Activated CD8-positive, alpha-beta T cell treated with anti-CD3 and anti-CD28 coated beads for 36 hours (primary cell): ENCODE measurements around the gene UGT1A8. TPM values are rescaled to one million over a fixed set of nuclear protein-coding genes. Genes with fewer than 3 reads are reported as not detected.
"Not testable (repeated sequence)": the region's sequence is repeated elsewhere in the genome, so short reads cannot be mapped to it uniquely, and the experiment has no call there.

Experiments used
- ATAC-seq: fragments of 200-7000 bp; cut with Tn5 transposase; one replicate; pipeline ENCODE4 v1.10.0; 2021; ENCODE audit warnings: mild to moderate bottlenecking, moderate library complexity
- CTCF ChIA-PET: fragments of 350-600 bp; sonication (Branson Sonifier 250); formaldehyde crosslinking; loops from one replicate; lab custom pipeline; 2021; ENCODE audit warnings: antibody characterized with exemption; lab: Charles Lee
- POLR2A ChIA-PET: fragments of 350-600 bp; sonication (Branson Sonifier 250); formaldehyde crosslinking; loops from one replicate; lab custom pipeline; 2021; ENCODE audit warnings: antibody characterized with exemption; lab: Charles Lee
- DNase-seq: peaks from one replicate; pipeline ENCODE4 v3.0.0-alpha.2; 2020
- H3K27ac Mint-ChIP-seq: one replicate; pipeline ENCODE4 v1.8.0; 2021; ENCODE audit warnings: mild to moderate bottlenecking, mixed read lengths
- H3K27me3 Mint-ChIP-seq: one replicate; pipeline ENCODE4 v1.8.0; 2021; ENCODE audit warnings: mixed read lengths
- H3K36me3 Mint-ChIP-seq: one replicate; pipeline ENCODE4 v1.8.0; 2021; ENCODE audit warnings: low read depth, mixed read lengths
- H3K4me1 Mint-ChIP-seq: one replicate; pipeline ENCODE4 v1.8.0; 2021; ENCODE audit warnings: low read depth, mixed read lengths
- H3K4me3 Mint-ChIP-seq: one replicate; pipeline ENCODE4 v1.8.0; 2021; ENCODE audit warnings: mild to moderate bottlenecking, moderate library complexity, mixed read lengths
- H3K9me3 Mint-ChIP-seq: one replicate; pipeline ENCODE4 v1.8.0; 2021; ENCODE audit warnings: mixed read lengths
- intact Hi-C: fragments of 100-400 bp; cut with micrococcal nuclease; formaldehyde crosslinking; loops from one replicate; pipeline ENCODE4 v1.10.0; 2022
- total RNA-seq, 2 experiments: library from RNA; stranded (reverse); gene quantifications; one replicate each; pipeline ENCODE4 v1.2.3, GENCODE V29; 2021
- TF ChIP-seq, protein P1 (sequence below): fragments of 200-600 bp; IDR thresholded peaks from one replicate; pipeline ENCODE4 v1.8.0; 2022; ENCODE audit warnings: antibody characterized with exemption, mild to moderate bottlenecking

UGT1A8 gene
- total RNA-seq, 2 experiments from 2014 or later = not detected

DNA sequence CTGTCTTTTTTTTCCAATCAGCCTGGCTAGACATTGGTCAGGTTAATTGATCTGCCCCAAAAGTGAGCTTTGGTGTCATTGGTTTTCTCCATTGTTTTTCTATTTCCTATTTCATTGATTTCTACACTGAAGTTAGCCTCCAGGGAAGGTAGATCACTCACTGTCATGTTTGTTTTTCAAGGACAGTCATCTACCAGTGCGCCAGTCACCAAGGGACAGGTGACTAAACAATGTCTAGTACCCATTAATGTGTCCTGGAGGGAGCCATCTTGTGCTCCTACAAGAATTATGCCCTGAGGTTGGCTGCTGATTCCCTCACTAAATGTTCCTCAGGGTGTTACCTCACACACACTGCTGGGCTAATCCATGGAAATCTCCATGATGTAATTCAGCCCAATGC lies 33.2 kb upstream of the UGT1A8 start:
- intact Hi-C loops = no loop called here
- Mint-ChIP-seq H3K4me1 (no peaks in the 10 kb centered on the region), H3K9me3 (no peaks in the 10 kb centered on the region), H3K4me3 (no peak overlapping the region), H3K36me3 (no peaks in the 10 kb centered on the region), H3K27me3 (peaks cover 21% of the 10 kb centered on the region), H3K27ac (no peak overlapping the region)
- TF ChIP-seq, protein P1, sequence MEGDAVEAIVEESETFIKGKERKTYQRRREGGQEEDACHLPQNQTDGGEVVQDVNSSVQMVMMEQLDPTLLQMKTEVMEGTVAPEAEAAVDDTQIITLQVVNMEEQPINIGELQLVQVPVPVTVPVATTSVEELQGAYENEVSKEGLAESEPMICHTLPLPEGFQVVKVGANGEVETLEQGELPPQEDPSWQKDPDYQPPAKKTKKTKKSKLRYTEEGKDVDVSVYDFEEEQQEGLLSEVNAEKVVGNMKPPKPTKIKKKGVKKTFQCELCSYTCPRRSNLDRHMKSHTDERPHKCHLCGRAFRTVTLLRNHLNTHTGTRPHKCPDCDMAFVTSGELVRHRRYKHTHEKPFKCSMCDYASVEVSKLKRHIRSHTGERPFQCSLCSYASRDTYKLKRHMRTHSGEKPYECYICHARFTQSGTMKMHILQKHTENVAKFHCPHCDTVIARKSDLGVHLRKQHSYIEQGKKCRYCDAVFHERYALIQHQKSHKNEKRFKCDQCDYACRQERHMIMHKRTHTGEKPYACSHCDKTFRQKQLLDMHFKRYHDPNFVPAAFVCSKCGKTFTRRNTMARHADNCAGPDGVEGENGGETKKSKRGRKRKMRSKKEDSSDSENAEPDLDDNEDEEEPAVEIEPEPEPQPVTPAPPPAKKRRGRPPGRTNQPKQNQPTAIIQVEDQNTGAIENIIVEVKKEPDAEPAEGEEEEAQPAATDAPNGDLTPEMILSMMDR = no peak
- ATAC-seq = no peak
- ChIA-PET CTCF (no interaction called here), POLR2A (no interaction called here)
- no peak for DNase-seq

DNA sequence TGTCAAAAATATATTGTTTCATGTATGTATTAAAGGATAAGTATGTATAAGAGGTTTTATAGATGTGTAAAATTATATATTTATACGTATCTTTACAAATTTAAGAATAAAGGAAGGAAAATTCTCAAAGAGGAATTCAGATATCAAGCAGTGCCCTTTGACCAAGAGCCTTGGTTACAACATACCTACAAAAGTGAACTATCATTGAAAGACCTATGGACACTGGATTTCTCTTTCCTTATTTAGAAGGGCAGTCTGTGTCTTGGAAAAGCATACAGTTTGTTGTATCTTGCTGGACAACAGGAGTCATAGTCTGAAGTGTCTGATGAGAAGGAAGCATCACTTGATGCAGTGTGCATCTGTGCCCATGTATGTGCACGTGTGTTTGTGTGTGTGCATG lies 29.0 kb upstream of the UGT1A8 start:
- Mint-ChIP-seq H3K9me3 (no peaks in the 10 kb centered on the region), H3K27ac (no peak overlapping the region), H3K27me3 (peaks cover 28% of the 10 kb centered on the region), H3K4me3 (no peak overlapping the region), H3K36me3 (no peaks in the 10 kb centered on the region), H3K4me1 (no peaks in the 10 kb centered on the region)
- CTCF ChIA-PET = no interaction called here
- intact Hi-C loops = no loop called here
- POLR2A ChIA-PET = no interaction called here
- TF ChIP-seq, protein P1 = no peak
- ATAC-seq (no peak), DNase-seq (no peak)

DNA sequence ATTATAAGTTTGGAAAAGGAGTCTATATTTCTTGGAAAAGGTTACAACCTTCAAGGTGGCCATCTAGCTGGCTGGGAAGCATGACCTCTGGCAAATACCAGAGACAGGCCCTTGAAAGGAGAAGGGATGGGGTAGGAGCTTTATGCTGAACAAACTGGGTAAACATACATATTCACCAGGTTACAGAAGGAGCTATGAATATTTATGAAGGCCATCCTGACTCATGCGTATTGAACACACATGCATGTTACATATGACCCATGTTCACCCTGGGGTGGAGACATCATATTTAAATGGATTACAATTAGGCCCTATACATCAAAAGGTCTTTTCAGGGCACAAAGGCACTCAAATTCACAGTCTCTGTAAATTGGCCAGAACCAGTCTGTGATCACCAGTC lies 24.7 kb upstream of the UGT1A8 start:
- CTCF ChIA-PET, DNase-seq, ATAC-seq, H3K9me3 Mint-ChIP-seq, H3K27ac Mint-ChIP-seq, intact Hi-C loops, H3K4me3 Mint-ChIP-seq, H3K36me3 Mint-ChIP-seq, POLR2A ChIA-PET, H3K4me1 Mint-ChIP-seq: not testable (repeated sequence)
- peaks cover 14% of the 10 kb centered on the region for H3K27me3 Mint-ChIP-seq

DNA sequence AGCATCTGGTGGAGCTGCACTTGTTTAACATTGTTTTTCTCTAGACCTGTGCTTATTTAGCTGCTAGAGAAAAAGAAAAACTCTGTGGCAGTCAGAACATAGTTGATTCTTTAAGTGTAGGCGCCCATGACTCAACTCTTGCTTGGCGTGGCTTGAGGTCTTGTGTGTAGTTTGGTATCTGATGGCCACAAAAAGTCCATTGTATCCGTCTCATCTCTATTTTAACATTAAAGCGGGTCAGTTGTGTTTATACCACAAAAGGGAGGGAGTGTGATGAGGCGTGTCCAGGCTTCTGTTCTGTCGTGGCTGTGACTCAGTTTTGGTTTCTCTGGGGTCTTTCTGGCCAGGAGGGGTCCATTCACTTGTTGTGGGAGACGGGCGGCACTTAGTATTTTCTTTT lies 24.2 kb upstream of the UGT1A8 start:
- no peaks in the 10 kb centered on the region for H3K36me3 Mint-ChIP-seq
- ChIA-PET POLR2A (no interaction called here), CTCF (no interaction called here)
- peaks cover 13% of the 10 kb centered on the region for H3K27me3 Mint-ChIP-seq
- DNase-seq = no peak
- no peaks in the 10 kb centered on the region for H3K9me3 Mint-ChIP-seq
- no peak overlapping the region for H3K27ac Mint-ChIP-seq
- no peak for ATAC-seq
- no peak overlapping the region for H3K4me3 Mint-ChIP-seq
- no peaks in the 10 kb centered on the region for H3K4me1 Mint-ChIP-seq
- intact Hi-C loops = no loop called here
- TF ChIP-seq, protein P1 = no peak

DNA sequence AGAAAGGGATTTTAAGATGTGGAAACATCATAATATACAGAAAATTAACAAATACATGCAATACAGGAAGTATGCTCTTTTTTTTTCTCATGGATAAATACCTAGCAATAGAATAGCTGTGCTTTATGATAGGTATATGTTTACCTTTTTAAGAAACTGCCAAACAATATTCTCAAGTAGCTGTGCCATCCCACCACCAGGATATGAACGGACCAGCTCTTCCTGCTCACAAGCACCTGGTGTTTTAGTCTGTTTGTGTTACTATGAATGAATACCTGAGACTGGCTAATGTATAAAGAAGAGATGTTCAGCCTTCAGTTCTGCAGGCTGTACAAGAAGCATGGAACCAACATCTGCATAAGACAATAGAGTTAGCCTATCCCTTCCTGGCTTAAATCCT lies 19.9 kb upstream of the UGT1A8 start:
- TF ChIP-seq, protein P1 = no peak
- H3K27me3 Mint-ChIP-seq = peaks cover 12% of the 10 kb centered on the region
- intact Hi-C loops = no loop called here
- H3K9me3 Mint-ChIP-seq = no peaks in the 10 kb centered on the region
- no peaks in the 10 kb centered on the region for H3K4me1 Mint-ChIP-seq
- ChIA-PET POLR2A (no interaction called here), CTCF (no interaction called here)
- no peaks in the 10 kb centered on the region for H3K36me3 Mint-ChIP-seq
- no peak overlapping the region for H3K4me3 Mint-ChIP-seq
- H3K27ac Mint-ChIP-seq = no peak overlapping the region
- DNase-seq (no peak), ATAC-seq (no peak)

DNA sequence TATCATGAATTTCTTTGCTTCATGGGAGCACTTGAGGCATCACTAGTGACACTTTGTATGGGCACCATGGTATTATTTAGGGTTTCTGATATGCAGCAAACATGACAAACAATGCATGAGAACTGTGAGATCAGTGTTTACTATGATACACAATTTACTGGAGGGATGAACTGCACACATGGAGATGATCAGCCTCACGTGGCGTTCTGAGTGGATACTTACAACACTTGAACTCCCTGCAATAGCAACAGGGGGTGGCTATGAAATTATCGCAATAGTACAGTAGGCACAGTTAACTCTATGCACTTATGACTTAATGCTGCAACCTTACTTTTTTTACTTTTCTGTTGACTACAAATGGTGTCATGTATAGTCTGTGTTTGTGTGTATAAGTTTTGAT lies 18.5 kb upstream of the UGT1A8 start:
- Mint-ChIP-seq H3K4me1 (no peaks in the 10 kb centered on the region), H3K27me3 (peaks cover 16% of the 10 kb centered on the region), H3K9me3 (no peaks in the 10 kb centered on the region), H3K36me3 (no peaks in the 10 kb centered on the region), H3K4me3 (no peak overlapping the region), H3K27ac (no peak overlapping the region)
- no peak for DNase-seq
- intact Hi-C loops = no loop called here
- ChIA-PET CTCF (no interaction called here), POLR2A (no interaction called here)
- TF ChIP-seq, protein P1 = no peak
- no peak for ATAC-seq
